ENCODE results near the gene TGM4.

Gene TGM4

GRCh38 chr3:44832032-44832431 lies 42.4 kb upstream of the TGM4 start:
- no peak overlapping the region for H3K4me2 ChIP-seq
- H2AFZ ChIP-seq (ENCODE audit: low read depth), result no peak overlapping the region
- no peaks in the 10 kb centered on the region for H4K20me1 ChIP-seq (ENCODE audit: insufficient read depth)
- no peaks in the 10 kb centered on the region for H3K27me3 ChIP-seq (ENCODE audit: insufficient read depth, low read depth)
- H3K4me1 ChIP-seq (ENCODE audit: low read depth, poor library complexity, severe bottlenecking), result no peaks in the 10 kb centered on the region
- no peak for TF ChIP-seq CTCF (conservative IDR thresholded peaks at IDR 0.05; ENCODE audit: low read depth, low read length)
- H3K27ac ChIP-seq, result no peak overlapping the region
- no peaks in the 10 kb centered on the region for H3K79me2 ChIP-seq (ENCODE audit: insufficient read depth, low read depth)
- H3K36me3 ChIP-seq (ENCODE audit: insufficient read depth), result peaks cover 3% of the 10 kb centered on the region; the same call in 1 of the 2 replicates
- H3K4me3 ChIP-seq (IDR thresholded peaks at IDR 0.05; ENCODE audit: insufficient read depth, low read depth, low read length), result no peak overlapping the region
- H3K9ac ChIP-seq, result no peak overlapping the region

- Histone ChIP-seq H3K36me3 (ENCODE audit: insufficient read depth) (peaks cover 3% of the 10 kb centered on the region; the same call in 1 of the 2 replicates), H3K9ac (no peak overlapping the region)
Observed at GRCh38 chr3:44832965-44833364, 41.4 kb upstream of the TGM4 start.

GRCh38 chr3:44833394-44833793 lies 41.0 kb upstream of the TGM4 start:
- H3K4me2 ChIP-seq, result no peak overlapping the region
- H3K36me3 ChIP-seq (ENCODE audit: insufficient read depth), result peaks cover 3% of the 10 kb centered on the region; the same call in 1 of the 2 replicates

More at GRCh38 chr3:44832965-44833364, 41.4 kb upstream of the TGM4 start:
- H4K20me1 ChIP-seq (ENCODE audit: insufficient read depth), result no peaks in the 10 kb centered on the region
- no peaks in the 10 kb centered on the region for H3K27me3 ChIP-seq (ENCODE audit: insufficient read depth, low read depth)
- no peaks in the 10 kb centered on the region for H3K79me2 ChIP-seq (ENCODE audit: insufficient read depth, low read depth)
- no peak overlapping the region for H3K4me3 ChIP-seq (IDR thresholded peaks at IDR 0.05; ENCODE audit: insufficient read depth, low read depth, low read length)
- no peak overlapping the region for H3K4me2 ChIP-seq
- TF ChIP-seq CTCF (conservative IDR thresholded peaks at IDR 0.05; ENCODE audit: low read depth, low read length), result no peak
- no peak overlapping the region for H2AFZ ChIP-seq (ENCODE audit: low read depth)
- H3K27ac ChIP-seq, result no peak overlapping the region
- H3K4me1 ChIP-seq (ENCODE audit: low read depth, poor library complexity, severe bottlenecking), result no peaks in the 10 kb centered on the region

GRCh38 chr3:44835684-44836083 lies 38.7 kb upstream of the TGM4 start:
- Histone ChIP-seq H3K4me3 (IDR thresholded peaks at IDR 0.05; ENCODE audit: insufficient read depth, low read depth, low read length) (no peak overlapping the region), H3K4me2 (no peak overlapping the region), H2AFZ (ENCODE audit: low read depth) (no peak overlapping the region), H3K79me2 (ENCODE audit: insufficient read depth, low read depth) (no peaks in the 10 kb centered on the region), H3K4me1 (ENCODE audit: low read depth, poor library complexity, severe bottlenecking) (no peaks in the 10 kb centered on the region), H3K27ac (no peak overlapping the region), H3K36me3 (ENCODE audit: insufficient read depth) (no peaks in the 10 kb centered on the region), H3K9ac (no peak overlapping the region), H3K27me3 (ENCODE audit: insufficient read depth, low read depth) (no peaks in the 10 kb centered on the region), H4K20me1 (ENCODE audit: insufficient read depth) (no peaks in the 10 kb centered on the region)
- TF ChIP-seq CTCF (conservative IDR thresholded peaks at IDR 0.05; ENCODE audit: low read depth, low read length), result no peak

More at GRCh38 chr3:44833394-44833793, 41.0 kb upstream of the TGM4 start:
- H3K79me2 ChIP-seq (ENCODE audit: insufficient read depth, low read depth), result no peaks in the 10 kb centered on the region
- H4K20me1 ChIP-seq (ENCODE audit: insufficient read depth), result no peaks in the 10 kb centered on the region
- no peak for TF ChIP-seq CTCF (conservative IDR thresholded peaks at IDR 0.05; ENCODE audit: low read depth, low read length)
- no peak overlapping the region for H3K27ac ChIP-seq
- no peak overlapping the region for H2AFZ ChIP-seq (ENCODE audit: low read depth)
- H3K27me3 ChIP-seq (ENCODE audit: insufficient read depth, low read depth), result no peaks in the 10 kb centered on the region
- H3K9ac ChIP-seq, result no peak overlapping the region
- no peak overlapping the region for H3K4me3 ChIP-seq (IDR thresholded peaks at IDR 0.05; ENCODE audit: insufficient read depth, low read depth, low read length)
- H3K4me1 ChIP-seq (ENCODE audit: low read depth, poor library complexity, severe bottlenecking), result no peaks in the 10 kb centered on the region
